ENCODE measurements around the gene CFAP141.
"Not testable (repeated sequence)": the region's sequence is repeated elsewhere in the genome, so short reads cannot be mapped to it uniquely, and the experiment has no call there.

CFAP141 gene

DNA sequence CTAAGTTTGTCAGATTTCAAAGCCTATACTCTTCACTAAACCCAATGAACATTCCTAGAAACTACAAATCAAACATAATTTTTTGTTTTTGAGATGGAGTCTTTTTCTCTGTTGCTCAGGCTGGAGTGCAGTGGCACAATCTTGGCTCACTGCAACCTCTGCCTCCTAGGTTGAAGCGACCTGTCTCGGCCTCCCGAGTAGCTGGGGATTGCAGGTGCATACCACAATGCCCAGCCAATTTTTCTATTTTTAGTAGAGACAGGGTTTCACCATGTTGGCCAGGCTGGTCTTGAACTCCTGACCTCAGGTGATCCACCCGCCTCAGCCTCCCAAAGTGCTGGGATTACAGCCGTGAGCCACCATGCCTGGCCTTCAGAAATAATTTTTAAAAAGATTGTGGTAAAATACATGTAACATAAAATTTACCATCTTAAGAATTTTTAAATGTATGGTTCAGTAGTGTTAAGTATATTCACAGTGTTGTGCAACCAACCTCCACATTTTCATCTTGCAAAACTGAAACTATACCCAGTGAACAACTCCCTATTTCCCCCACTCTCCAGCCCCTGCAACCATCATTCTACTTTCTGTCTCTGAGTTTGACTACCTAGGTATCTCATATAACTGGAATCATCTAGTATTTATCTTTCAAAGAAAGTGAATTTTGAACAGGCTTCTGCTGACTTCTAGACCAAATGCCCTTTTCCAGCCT, 2.7 kb upstream of the CFAP141 start:
- DNase-seq (ENCODE audit: low read depth), result no peak

DNA sequence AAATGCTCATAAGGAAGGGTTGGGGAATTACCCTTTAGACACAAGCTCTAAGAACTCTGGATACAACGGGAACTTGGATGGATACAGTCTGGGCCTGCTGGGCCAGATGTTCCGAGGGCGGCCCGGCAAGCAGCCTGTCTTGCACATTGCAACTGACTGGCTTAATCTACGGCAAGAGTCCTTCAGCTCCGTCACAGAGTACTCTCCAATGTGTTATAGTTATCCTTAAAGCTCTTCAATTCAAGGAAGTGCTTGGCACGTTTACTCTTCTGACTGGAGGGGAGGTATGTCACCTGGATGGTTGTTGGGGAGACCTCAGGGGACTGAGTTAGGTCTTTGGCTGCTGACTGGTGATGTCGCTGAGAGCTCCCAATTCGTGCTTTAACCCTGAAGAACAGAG, 1.1 kb upstream of the CFAP141 start:
- no peak for DNase-seq (ENCODE audit: low read depth)

DNA sequence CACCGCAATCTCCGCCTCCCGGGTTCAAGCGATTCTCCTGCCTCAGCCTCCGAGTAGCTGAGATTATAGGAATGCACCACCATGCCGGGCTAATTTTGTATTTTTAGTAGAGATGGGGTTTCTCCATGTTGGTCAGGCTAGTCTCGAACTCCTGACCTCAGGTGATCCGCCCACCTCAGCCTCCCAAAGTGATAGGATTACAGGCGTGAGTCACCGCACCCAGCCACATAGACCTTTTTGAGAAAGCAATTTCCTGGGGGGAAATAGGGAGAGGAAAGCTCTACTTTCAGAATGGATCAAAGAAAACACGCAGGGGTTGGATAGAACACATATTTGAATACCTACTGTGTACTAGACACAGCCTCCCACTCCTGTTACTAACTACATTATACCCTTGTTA, 355 bp downstream of the CFAP141 start:
- not testable (repeated sequence) for DNase-seq (ENCODE audit: low read depth)

DNA sequence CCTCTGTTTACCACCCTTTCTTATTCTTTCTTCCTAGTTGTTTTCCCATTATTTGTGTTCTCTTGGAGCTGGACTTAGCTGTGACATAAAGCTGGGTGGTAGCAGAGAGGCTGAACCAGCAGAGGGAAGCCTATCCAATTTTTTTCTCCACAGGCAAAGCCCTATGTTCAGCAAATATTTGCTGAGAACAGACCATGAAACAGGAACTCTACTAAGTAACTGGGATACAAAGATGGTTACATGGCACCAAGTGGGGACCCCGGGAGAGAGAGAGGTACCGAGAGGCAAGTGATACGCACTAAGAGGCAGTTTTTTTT, 6.6 kb downstream of the CFAP141 start:
- peak; percentile 33 for DNase-seq (ENCODE audit: low read depth)

DNA sequence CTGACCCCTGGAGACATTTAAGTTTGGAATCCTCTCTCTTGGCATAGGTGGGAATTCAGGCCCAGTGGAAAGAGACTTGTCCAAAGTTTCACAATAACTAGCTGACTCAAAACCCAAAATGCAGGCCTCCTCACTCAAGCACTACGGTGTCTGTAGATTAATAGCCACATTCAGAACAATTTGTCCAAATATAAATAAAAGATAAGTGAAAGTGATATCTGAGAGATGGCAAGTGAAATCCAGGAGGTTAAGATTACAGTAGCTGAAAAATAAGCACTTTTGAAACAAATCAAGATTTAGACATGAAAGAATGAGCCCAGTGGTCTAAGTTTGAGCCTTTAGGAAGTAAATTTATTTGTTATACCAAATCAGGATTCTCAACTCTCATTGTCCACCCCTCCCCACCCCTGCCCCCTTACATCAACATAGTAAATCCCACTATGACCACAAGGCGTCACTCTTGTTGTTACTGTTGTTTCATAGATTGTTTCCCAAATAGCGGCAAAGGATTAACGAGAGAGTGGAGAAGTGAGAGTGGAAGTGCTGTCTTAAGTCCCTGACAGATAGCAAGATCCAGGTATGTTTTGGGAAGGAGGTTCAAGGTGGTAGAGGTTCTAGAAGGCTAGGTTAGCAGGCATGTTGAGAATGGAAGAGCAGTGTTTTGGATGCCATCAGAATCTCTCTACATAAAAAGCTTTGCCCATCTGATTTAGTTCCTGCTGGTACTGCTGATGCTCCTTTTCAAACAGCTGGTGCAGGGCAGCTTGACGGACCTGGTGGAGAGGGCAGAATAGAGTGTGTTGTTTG, 7.2 kb downstream of the CFAP141 start:
- peak; percentile 68 for DNase-seq (ENCODE audit: low read depth)

DNA sequence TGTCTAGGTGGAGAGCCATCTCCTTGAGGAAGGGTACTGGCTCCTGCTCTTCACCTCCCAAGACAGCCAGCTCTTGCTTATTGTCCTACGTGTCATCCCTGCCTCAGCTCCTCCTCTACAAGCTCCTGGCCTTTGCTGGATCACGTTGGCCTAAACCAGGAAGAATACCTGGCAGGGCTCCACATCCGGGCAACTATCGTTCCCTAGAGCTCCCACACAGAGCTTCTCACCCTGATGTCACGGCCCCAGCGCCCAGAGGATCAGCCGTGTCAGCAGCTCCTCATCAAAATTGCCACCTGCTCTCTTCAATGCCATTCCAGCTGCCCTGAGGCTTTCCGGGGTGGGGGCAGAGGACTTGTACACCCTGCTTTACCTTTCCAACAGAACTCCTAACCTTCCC, 12.3 kb downstream of the CFAP141 start:
- peak; percentile 48 for DNase-seq (ENCODE audit: low read depth)

DNA sequence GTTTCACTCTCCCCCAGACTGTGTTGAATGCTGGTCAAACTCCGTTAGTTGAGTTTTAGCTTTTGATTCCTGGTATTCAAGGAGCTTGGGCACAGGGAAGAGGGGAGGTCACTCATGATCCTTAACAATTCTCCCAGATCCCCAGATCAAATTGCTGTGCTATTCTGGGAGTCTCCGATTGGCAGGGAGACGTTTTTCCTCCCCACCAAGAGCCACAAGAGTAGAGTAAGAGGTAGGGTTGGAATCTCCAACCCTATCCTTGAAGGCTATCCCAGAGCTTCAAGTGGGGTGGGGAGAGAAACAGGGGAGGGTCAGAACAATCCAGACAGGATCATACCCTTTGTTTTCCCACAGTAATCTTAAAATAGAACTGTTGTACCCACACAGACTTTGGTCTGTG, 13.7 kb downstream of the CFAP141 start:
- DNase-seq (ENCODE audit: low read depth), result no peak

DNA sequence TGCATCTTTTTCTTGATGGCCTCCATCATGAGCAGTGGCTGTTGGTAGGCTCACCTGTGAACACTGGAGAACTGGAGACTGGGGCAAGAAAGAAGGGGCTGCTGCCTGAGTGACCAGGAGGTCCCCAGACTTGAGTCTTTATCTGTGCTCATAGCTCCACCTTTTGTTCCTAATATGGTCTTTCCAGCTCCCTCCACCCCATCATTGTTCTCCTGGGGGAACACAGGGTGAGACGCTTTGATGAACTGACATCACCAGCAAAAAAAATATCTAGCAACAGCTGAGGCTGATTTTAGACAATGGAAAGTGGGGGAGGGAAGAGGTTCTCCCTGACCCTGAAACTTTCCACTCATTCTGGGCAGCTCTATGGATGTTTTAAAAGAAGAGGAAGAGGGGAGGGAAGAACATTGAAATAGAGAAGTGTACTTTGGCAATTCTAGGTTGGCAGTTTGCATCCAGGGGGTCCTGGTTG, 14.1 kb downstream of the CFAP141 start, which contains the start of gene TPM3:
TSS of gene TPM3 (minus strand) at position 111 of the 472 bp plus-strand sequence. CDS start at position 29, 82 bp downstream.
- DNase-seq (ENCODE audit: low read depth), result no peak

DNA sequence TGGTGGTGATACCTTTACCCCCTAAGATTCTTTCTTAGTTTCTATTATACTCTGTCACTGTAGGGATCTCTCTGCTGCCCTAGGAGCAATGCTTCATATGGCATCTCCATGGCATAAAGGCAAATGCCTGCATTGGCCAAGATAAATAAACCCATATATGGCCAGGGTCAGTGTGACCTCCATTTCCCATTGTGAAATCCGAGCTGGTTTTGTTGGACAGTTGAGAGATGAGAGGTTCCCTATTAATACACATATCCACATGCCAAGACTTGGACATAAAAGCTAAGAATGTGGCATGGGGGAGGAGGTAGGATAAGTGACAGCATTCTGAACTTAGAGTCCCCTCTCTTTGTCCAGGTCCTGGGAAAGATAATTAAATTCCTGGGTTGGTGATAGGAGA, 15.6 kb downstream of the CFAP141 start:
- DNase-seq (ENCODE audit: low read depth), result peak; percentile 89

DNA sequence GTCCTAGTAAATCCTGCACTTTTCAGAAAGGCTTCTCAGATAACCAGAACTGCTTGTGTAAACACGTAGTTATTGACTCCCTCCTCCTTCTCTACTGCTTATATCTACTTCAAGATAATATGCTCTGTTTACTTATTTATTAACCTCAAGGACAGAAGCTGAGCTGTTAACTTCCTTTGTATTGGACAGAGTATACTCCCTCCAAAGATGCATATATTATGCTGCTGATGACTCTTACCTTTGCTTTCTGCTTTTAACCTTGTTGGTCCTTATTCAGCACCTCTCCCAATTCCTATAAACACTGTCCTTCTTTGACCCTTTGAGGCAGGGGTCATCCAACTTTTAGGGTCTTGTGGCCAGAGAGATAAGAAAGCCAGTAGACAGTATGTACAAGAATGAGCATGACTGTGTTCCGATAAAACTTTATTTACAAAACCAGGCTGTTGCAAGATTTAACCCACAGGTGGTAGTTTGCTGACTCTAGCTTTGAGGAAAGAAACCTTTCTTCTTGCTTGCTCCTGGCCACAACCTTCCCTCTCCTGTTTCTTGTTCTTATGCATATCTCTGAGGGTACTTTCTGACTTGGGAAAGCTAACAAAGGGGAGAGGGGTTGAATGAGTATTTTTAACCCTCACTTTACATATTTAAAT, 19.2 kb downstream of the CFAP141 start:
- DNase-seq (ENCODE audit: low read depth), result no peak

DNA sequence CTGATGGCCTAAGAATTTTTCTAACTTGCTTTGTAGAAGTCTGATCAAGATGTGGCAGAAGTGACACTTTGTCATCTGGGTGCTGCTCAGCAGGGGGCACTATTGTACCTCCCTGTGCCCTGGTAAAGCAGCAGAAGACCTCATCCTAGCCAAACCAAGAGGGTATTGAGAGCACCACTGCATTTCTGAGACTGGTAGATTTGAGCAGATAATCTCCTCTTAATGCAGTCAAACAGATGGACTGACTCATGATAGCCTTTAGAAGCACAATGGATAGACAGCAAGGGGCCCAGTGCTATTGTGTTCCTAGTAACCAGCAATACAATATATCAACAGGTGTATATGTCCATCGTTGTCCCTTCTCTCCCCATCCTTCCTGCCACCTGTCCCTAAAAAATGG, 20.0 kb downstream of the CFAP141 start:
- DNase-seq (ENCODE audit: low read depth), result peak; percentile 60

DNA sequence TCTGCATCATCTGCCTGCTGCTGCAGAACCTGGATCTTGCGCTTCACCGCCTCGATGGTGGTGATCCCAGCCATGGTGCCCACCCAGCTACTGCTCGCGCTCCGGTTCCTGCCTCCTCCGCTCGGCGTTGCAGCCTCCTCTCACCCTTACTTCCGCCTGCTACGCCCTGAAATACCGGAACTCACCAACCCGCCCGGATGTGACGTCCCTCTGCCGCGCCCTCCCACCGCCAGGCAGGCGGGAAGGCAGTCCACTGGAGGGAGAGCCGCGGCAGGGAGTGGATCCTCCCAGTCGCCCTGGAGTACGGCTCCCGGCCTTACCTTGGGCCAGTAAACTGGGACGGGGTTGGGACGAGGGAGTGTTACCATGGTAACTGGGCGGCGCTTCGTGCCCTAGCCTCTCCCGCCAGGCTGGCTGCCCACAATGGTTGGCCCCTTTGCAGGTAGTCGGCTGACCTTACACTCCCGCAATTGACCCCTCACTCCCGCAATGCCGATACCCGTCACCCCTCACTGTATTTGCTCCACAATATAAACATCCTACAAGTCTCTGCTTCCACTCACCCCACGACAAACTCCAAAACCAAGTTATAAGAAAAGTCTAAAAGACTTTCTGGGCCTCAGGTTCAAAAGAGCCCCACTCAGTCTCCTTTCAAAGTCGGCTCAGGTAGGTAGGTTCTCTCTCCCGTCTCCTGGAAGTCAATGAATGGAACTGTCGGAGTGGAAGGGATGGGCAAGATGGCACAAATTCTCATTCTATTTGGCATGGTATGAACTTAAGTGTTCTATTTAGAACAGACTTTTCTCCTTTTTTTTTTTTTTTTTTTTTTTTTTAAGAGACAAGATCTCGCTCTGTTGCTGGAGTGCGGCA, 22.9 kb downstream of the CFAP141 start:
- DNase-seq (ENCODE audit: low read depth), result peak; percentile 97

DNA sequence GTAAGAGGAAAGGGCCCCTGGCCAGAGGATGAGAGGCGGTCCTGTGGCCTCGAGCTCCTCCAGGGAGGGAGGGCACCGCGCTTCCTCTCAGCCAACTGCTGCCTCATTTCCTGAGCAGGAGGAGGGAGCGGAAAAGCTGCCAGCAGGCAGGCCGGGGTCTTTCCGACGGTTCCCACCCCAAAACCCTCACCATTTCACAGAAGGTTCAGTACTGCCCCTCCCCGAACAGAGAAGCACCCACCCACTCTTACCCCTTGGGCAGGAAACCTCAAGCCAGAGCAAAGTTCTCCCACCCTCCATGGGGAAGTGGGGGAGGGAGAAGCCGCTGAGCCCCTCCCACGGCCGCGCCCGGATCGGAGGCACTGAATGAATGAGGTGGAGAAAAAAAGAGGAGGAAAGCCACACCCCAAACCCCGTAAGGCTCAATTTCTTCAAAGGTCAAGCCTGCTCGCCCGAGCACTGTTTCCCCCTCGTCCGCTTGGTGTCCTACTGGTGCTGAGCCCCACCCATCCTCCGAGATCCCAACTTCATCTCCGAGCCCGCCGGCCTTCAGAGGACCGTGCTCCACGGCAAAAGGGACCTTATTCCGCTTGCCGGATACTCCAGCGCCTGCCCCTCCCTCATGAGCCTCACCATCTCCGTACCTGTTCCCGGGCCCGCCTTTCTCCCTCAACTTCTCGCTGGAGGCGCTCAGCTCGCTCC, 23.6 kb downstream of the CFAP141 start:
- DNase-seq (ENCODE audit: low read depth), result peak; percentile 80

DNA sequence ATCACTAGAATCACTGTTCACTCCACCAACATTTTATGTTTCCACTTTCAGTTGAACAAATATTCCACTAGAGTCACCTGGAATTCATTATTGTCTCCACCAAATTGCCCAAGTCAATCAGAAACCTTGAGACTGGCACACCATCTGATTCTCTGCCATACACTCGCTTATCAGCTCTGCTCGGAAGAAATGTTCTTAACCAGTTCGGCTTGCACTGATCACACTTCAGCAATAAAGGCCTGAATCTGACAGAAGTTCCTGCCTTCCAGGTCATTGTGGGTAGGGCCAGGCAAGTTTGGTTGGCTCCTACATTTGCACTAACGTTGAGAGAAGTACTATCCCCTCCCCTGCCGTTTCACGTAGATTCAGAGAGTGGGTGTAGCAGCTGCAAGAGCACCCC, 24.2 kb downstream of the CFAP141 start:
- no peak for DNase-seq (ENCODE audit: low read depth)

DNA sequence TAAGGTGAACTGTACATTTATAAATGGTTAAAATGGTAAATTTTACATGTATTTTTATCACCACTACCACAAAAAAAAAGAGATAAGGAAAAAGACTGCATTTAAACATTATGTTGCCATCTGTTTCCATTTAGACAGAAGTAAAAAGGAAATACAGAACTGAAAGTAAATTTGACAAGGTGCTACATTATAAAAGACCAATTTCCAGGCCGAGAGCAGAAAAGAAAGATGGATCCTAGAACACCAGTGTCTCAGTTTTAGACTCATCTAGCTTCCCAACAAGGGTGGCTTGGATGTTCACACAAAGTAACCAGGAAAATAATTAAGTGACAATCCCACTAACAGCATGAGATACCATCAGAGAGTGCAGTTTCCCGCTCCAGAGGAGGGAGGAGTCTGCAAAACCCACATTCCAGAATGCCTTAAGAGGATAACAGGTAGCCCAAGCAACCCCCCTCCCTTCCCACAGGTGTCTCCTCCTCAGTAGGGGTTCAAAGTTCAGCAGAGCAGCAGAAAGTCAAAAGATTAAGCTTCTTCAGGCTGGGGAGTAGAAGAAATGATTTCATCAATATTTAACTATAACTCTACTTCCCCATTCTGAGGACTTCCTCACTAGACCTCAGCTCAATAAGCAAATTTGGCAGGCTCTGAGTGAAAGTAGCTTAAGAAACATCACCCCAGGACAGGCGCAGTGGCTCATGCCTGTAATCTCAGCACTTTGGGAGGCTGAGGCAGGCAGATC, 26.0 kb downstream of the CFAP141 start:
- DNase-seq (ENCODE audit: low read depth), result no peak

DNA sequence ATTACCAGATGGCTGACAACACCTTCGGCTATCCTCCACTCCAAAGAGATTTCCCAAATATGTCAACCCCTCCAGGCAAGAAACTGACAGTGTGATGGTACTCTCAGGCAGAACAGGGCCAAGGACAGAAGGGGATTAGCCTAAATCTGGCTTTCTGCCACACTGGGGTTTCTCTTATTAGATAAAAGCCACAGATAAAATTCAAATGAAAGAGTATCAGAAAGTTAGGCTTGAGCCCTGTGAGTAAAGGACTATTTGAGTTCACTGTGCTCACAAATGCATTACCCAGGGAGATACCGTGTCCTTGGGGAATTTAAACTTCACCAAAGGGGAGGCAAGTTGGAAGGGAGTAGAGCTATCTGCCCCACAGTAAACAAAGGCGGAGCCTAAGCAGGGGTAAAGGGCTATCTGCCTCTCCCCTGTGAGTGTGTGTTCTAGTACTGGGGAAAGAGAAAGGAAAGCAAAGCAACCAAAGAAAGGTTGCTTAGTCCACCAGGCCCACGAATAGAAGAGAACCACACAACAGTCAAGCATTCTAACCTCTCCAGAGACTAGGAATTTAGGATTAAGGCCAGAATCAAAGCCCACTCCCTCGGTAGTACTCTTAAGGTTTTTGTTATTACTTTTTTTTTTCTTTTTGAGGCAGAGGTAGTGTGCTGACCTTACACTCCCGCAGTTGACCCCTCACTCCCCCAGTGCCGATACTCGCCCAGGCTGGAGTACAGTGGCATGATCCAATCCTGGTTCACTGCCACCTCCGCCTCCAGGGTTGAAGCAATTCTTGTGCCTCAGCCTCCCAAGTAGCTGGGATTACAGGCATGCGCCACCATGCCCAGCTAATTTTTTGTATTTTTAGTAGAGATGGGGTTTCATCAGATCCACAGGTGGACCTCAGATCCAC, 27.0 kb downstream of the CFAP141 start:
- peak; percentile 15 for DNase-seq (ENCODE audit: low read depth)

DNA sequence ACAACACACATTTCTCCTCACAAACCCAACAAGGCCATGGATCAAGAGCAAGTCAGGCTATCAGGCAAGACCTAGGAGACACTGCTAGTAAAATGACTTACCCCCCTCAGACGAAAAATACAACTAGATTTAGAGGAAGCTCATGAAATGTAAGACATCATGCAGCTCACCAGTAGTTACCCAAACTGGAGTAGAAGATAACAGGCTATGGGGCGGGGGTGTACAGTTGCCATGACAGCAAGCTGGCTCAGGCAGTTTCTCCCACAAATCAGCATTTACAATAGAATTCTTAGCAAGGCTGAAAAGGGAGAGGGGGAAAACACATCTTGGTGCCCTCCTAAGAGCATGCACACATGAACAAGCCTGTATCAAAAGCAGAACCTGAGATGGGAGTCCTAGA, 28.1 kb downstream of the CFAP141 start:
- no peak for DNase-seq (ENCODE audit: low read depth)

DNA sequence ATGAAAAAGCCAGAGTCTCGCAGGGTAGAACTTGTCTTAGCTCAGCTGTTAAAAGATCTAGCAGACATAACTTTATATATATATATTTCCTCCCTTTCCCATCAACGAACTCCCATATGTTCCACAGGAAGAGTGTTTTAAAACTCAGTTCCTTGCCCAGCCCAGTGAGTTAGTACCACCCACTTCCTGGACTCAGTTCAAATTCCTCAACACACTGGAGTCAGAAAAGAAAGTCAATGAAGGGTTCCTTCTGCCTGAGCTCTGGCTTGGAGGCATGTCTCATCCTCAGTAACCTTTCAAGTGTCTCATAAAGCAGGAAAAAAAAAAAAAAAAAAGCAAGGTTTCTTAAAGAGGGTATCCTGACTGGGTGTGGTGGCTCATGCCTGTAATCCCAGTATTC, 29.8 kb downstream of the CFAP141 start:
- DNase-seq (ENCODE audit: low read depth), result peak; percentile 88

DNA sequence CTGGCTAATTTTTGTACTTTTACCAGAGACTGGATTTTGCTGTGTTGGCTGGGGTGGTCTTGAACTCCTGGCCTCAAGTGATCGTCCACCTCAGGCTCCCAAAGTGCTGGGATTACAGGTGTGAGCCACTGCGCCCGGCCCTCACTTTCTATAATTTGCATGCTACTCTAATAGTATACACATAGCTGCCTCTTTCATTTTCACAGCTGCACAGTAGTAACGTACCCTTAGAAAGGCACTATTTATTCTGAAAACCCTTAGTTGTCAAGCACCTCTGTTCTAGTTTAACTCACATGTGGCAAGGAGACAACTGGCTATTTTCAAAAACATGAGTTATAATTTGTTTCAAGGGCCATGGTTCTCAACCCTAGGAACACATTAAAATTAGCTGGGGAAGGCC, 31.5 kb downstream of the CFAP141 start:
- DNase-seq (ENCODE audit: low read depth), result no peak

DNA sequence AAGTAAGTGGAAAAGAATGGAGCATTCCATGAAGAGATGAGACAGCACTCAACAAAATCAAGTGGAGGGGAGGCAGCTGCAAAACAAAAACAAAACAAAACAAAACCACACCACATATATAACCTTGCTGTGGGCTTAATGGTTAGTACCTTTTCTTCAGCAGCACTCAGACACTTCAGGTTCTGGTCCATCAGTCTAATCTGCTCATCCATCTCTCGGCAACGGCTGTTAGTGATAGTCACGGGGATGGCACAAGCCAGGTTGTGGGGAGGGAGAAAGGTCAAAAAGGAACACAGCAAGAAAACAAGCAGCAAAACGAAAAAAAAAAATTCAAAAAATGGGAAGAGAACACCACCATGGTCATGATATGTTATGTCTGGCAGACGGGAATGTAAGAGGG, 34.3 kb downstream of the CFAP141 start:
- no peak for DNase-seq (ENCODE audit: low read depth)
